PC-9 (cell line): ENCODE data around the gene RARB. TPM values are rescaled to one million over a fixed set of nuclear protein-coding genes. Genes with fewer than 3 reads are reported as not detected.

Experiments used
- BruUV-seq: library from RNA; stranded (reverse); fragments of 400-500 nt; replicated peaks from 2 replicates; lab custom pipeline; 2021; lab: Mats Ljungman, UMichigan
- CTCF ChIA-PET: fragments of 300-600 bp; sonication (Branson Sonifier 250); formaldehyde crosslinking; loops from one replicate; lab custom pipeline; 2022; ENCODE audit warnings: antibody characterized with exemption; lab: Charles Lee
- POLR2A ChIA-PET: fragments of 300-600 bp; sonication (Branson Sonifier 250); formaldehyde crosslinking; loops from one replicate; lab custom pipeline; 2022; ENCODE audit warnings: antibody characterized with exemption; ENCODE audit not compliant: unreplicated experiment; lab: Charles Lee
- DNase-seq, 2 experiments: peaks; one replicate each; pipeline versions ENCODE4 v3.0.0 to v3.0.0-alpha.2; 2015 to 2022; ENCODE audit warnings: mixed read lengths in 1 of 2
- H2AFZ ChIP-seq: fragments of 200-600 bp; sonication (generic); 2 replicates; pipeline ENCODE4 v1.8.1; 2017; ENCODE audit warnings: antibody characterized with exemption
- H3F3A ChIP-seq: fragments of 200-600 bp; sonication (generic); 2 replicates; pipeline ENCODE4 v1.8.1; 2017; ENCODE audit warnings: antibody characterized with exemption, mild to moderate bottlenecking, low read depth; ENCODE audit not compliant: insufficient read depth
- H3K27ac ChIP-seq: fragments of 200-600 bp; sonication (generic); 2 replicates; pipeline ENCODE4 v1.6.1; 2016; ENCODE audit warnings: mixed run types
- H3K27me3 ChIP-seq: fragments of 200-600 bp; sonication (generic); 2 replicates; pipeline ENCODE4 v1.6.1; 2016; ENCODE audit warnings: low read depth, mixed run types; ENCODE audit not compliant: insufficient read depth
- H3K36me3 ChIP-seq: fragments of 200-600 bp; sonication (generic); 2 replicates; pipeline ENCODE4 v1.6.1; 2016; ENCODE audit warnings: low read depth, mixed run types
- H3K4me1 ChIP-seq: fragments of 200-600 bp; sonication (generic); replicated peaks from 2 replicates; pipeline ENCODE4 v1.6.1; 2016; ENCODE audit warnings: mixed run types; ENCODE audit not compliant: insufficient read depth
- H3K4me2 ChIP-seq: fragments of 200-600 bp; sonication (generic); 2 replicates; pipeline ENCODE4 v1.6.1; 2017; ENCODE audit warnings: mixed run types
- H3K4me3 ChIP-seq: fragments of 200-600 bp; sonication (generic); 2 replicates; pipeline ENCODE4 v1.6.1; 2016; ENCODE audit warnings: mixed run types
- H3K79me2 ChIP-seq: fragments of 200-600 bp; sonication (generic); 2 replicates; pipeline ENCODE4 v1.6.1; 2017; ENCODE audit warnings: low read depth, mixed run types
- H3K9me2 ChIP-seq: fragments of 200-600 bp; sonication (generic); 2 replicates; pipeline ENCODE4 v1.8.1; 2017; ENCODE audit warnings: mild to moderate bottlenecking; ENCODE audit not compliant: insufficient read depth
- H3K9me3 ChIP-seq: fragments of 200-600 bp; sonication (generic); 2 replicates; pipeline ENCODE4 v1.8.1; 2016; ENCODE audit warnings: low read depth; ENCODE audit not compliant: insufficient read depth
- H4K20me1 ChIP-seq: fragments of 200-600 bp; sonication (generic); 2 replicates; pipeline ENCODE4 v1.8.1; 2017; ENCODE audit not compliant: insufficient read depth
- CTCF ChIP-seq: fragments of 200-600 bp; sonication (generic); conservative IDR thresholded peaks from 2 replicates; pipeline ENCODE4 v1.6.1; 2017; ENCODE audit warnings: mixed run types, antibody characterized with exemption, mild to moderate bottlenecking, moderate library complexity
- EZH2 ChIP-seq: fragments of 200-600 bp; sonication (generic); IDR thresholded peaks from 2 replicates; pipeline ENCODE4 v1.8.0; 2017; ENCODE audit warnings: antibody characterized with exemption, low read depth
- intact Hi-C: fragments of 100-400 bp; cut with micrococcal nuclease; formaldehyde crosslinking; loops from one replicate; pipeline ENCODE4 v1.10.0; 2022; ENCODE audit not compliant: unreplicated experiment
- total RNA-seq: library from RNA; stranded (reverse); gene quantifications from 2 replicates; pipeline ENCODE4 v1.2.3, GENCODE V29; 2021

The RARB gene
- total RNA-seq, 1 experiment from 2014 or later: 1.0 TPM

- Histone ChIP-seq H3K4me1 (no peaks in the 10 kb centered on the region), H3K79me2 (no peaks in the 10 kb centered on the region), H3K36me3 (no peaks in the 10 kb centered on the region), H4K20me1 (no peaks in the 10 kb centered on the region), H3F3A (no peaks in the 10 kb centered on the region), H3K9me3 (no peaks in the 10 kb centered on the region), H3K27me3 (no peaks in the 10 kb centered on the region), H3K4me2 (no peak overlapping the region), H3K4me3 (no peak overlapping the region), H3K27ac (no peak overlapping the region), H2AFZ (no peak overlapping the region), H3K9me2 (no peaks in the 10 kb centered on the region)
- intact Hi-C loops: no loop called here
- ChIA-PET POLR2A (no interaction called here), CTCF (no interaction called here)
- BruUV-seq: no TSS peak
- no peak for DNase-seq
- no peak for TF ChIP-seq EZH2
- TF ChIP-seq CTCF: no peak
These were observed 22.7 kb upstream of the RARB start for GRCh38 chr3:25405335-25405734.

- intact Hi-C loops: no loop called here
- no peak for DNase-seq
- no peaks in the 10 kb centered on the region for H3K27me3 ChIP-seq
- no peak overlapping the region for H3K27ac ChIP-seq
- ChIA-PET CTCF (no interaction called here), POLR2A (no interaction called here)
- BruUV-seq: no TSS peak
- no peak overlapping the region for H2AFZ ChIP-seq
- no peaks in the 10 kb centered on the region for H4K20me1 ChIP-seq
- H3K9me2 ChIP-seq: no peaks in the 10 kb centered on the region
- no peaks in the 10 kb centered on the region for H3K9me3 ChIP-seq
- H3K4me3 ChIP-seq: no peak overlapping the region
- H3F3A ChIP-seq: no peaks in the 10 kb centered on the region
- H3K79me2 ChIP-seq: no peaks in the 10 kb centered on the region
- no peaks in the 10 kb centered on the region for H3K36me3 ChIP-seq
- H3K4me1 ChIP-seq: peaks cover 9% of the 10 kb centered on the region; the same call in 1 of the 2 replicates
- H3K4me2 ChIP-seq: no peak overlapping the region
- TF ChIP-seq EZH2 (no peak), CTCF (no peak)
These were observed 17.4 kb upstream of the RARB start for GRCh38 chr3:25410703-25411102.

GRCh38 chr3:25412269-25412668, 15.8 kb upstream of the RARB start:
- Histone ChIP-seq H3K9me3 (no peaks in the 10 kb centered on the region), H3K9me2 (no peaks in the 10 kb centered on the region), H2AFZ (no peak overlapping the region), H4K20me1 (no peaks in the 10 kb centered on the region), H3K4me2 (no peak overlapping the region), H3K79me2 (no peaks in the 10 kb centered on the region), H3K27me3 (no peaks in the 10 kb centered on the region), H3F3A (no peaks in the 10 kb centered on the region), H3K4me3 (no peak overlapping the region), H3K36me3 (no peaks in the 10 kb centered on the region), H3K4me1 (peaks cover 9% of the 10 kb centered on the region; the same call in 1 of the 2 replicates), H3K27ac (no peak overlapping the region)
- BruUV-seq: no TSS peak
- CTCF ChIA-PET: no interaction called here
- POLR2A ChIA-PET: interaction anchor here (0.6 kb wide), 2 partner anchors 15 to 269 kb away, joined by 6 to 7 read pairs; no protein-coding TSS in a partner anchor
- peak in 1 of 2 experiments; percentile 45 for DNase-seq
- intact Hi-C loops: no loop called here
- TF ChIP-seq CTCF (no peak), EZH2 (no peak)
